Stimulated activated CD4-positive, alpha-beta T cell treated with anti-CD3 and anti-CD28 coated beads, TNF-alpha, amount 100 ng/mL, for 48 hours (primary cell): ENCODE data around the gene C6orf62.
"Not testable (repeated sequence)": the region's sequence is repeated elsewhere in the genome, so short reads cannot be mapped to it uniquely, and the experiment has no call there.

Source experiments
- DNase-seq, 3 donors: peaks; one replicate each; pipeline ENCODE4 v3.0.0-alpha.2; 2020; ENCODE audit warnings: low read depth in 3 of 3

The C6orf62 gene

GRCh38 chr6:24743265-24743943 is 24.4 kb upstream of the C6orf62 start:
- peak in 2 of 3 donors; percentile 22 to 23 for DNase-seq

GRCh38 chr6:24742216-24742738 is 23.3 kb upstream of the C6orf62 start:
- DNase-seq, result no peak

- DNase-seq, result no peak
Observed at GRCh38 chr6:24740861-24741260, 21.9 kb upstream of the C6orf62 start.

GRCh38 chr6:24738741-24739140 is 19.8 kb upstream of the C6orf62 start:
- no peak for DNase-seq

- not testable (repeated sequence) for DNase-seq
Observed at GRCh38 chr6:24734710-24735109, 15.8 kb upstream of the C6orf62 start.

- DNase-seq, result no peak
Observed at GRCh38 chr6:24734166-24734565, 15.2 kb upstream of the C6orf62 start.

- DNase-seq, result not testable (repeated sequence)
Observed at GRCh38 chr6:24731456-24732134, 12.6 kb upstream of the C6orf62 start.

GRCh38 chr6:24730653-24731052 is 11.7 kb upstream of the C6orf62 start:
- DNase-seq, result not testable (repeated sequence)

GRCh38 chr6:24723270-24723669 is 4.3 kb upstream of the C6orf62 start:
- no peak for DNase-seq

GRCh38 chr6:24721461-24722215 is 2.7 kb upstream of the C6orf62 start:
- DNase-seq, result no peak

GRCh38 chr6:24720604-24721460 is 1.9 kb upstream of the C6orf62 start:
- DNase-seq, result peak; percentile 99 to 100 (median 100)

- peak; percentile 41 to 70 (median 64) for DNase-seq
Observed at GRCh38 chr6:24720131-24720603, 1.2 kb upstream of the C6orf62 start.

GRCh38 chr6:24718449-24719124 is 367 bp downstream of the C6orf62 start:
- no peak for DNase-seq

GRCh38 chr6:24716602-24717148 is 2.3 kb downstream of the C6orf62 start:
- DNase-seq, result not testable (repeated sequence)

GRCh38 chr6:24710519-24711303 is 8.2 kb downstream of the C6orf62 start:
- DNase-seq, result no peak

- DNase-seq, result no peak
Observed at GRCh38 chr6:24709014-24709711, 9.8 kb downstream of the C6orf62 start.

- DNase-seq, result no peak
Observed at GRCh38 chr6:24708612-24709011, 10.3 kb downstream of the C6orf62 start.

GRCh38 chr6:24704468-24704867 is 14.5 kb downstream of the C6orf62 start:
- no peak for DNase-seq

- DNase-seq, result no peak
Observed at GRCh38 chr6:24702720-24703282, 16.2 kb downstream of the C6orf62 start.
